PFSK-1 (cell line): ENCODE data around the gene ETS2.

Experiments
- FOXP2 ChIP-seq: optimal IDR thresholded peaks from 2 replicates; pipeline ENCODE3; 2011; ENCODE audit warnings: borderline replicate concordance, control low read depth, inconsistent platforms; ENCODE audit not compliant: insufficient read depth; ENCODE audit errors: extremely low read length, extremely low read depth
- POLR2AphosphoS5 ChIP-seq: IDR thresholded peaks from 2 replicates; pipeline ENCODE4 v1.6.1; 2012; ENCODE audit warnings: low read depth, mild to moderate bottlenecking, control low read depth, low read length, moderate library complexity
- SIN3A ChIP-seq: IDR thresholded peaks from 2 replicates; pipeline ENCODE4 v1.6.1; 2012; ENCODE audit warnings: mild to moderate bottlenecking, low read length, moderate library complexity, borderline replicate concordance; ENCODE audit not compliant: insufficient read depth
- TAF1 ChIP-seq: IDR thresholded peaks from 2 replicates; pipeline ENCODE4 v1.6.1; 2012; ENCODE audit warnings: low read length, control low read depth, borderline replicate concordance; ENCODE audit not compliant: insufficient read depth
- TF ChIP-seq, protein P1 (sequence below), 2 experiments: IDR thresholded peaks; 2 replicates each; pipeline versions ENCODE4 v1.6.1 to v1.8.0; 2011 to 2012; ENCODE audit warnings: low read depth in 2 of 2, low read length in 2 of 2, control low read depth in 1 of 2, inconsistent platforms in 1 of 2, mild to moderate bottlenecking in 1 of 2, moderate library complexity in 1 of 2; ENCODE audit not compliant: insufficient read depth in 1 of 2

Gene ETS2

DNA sequence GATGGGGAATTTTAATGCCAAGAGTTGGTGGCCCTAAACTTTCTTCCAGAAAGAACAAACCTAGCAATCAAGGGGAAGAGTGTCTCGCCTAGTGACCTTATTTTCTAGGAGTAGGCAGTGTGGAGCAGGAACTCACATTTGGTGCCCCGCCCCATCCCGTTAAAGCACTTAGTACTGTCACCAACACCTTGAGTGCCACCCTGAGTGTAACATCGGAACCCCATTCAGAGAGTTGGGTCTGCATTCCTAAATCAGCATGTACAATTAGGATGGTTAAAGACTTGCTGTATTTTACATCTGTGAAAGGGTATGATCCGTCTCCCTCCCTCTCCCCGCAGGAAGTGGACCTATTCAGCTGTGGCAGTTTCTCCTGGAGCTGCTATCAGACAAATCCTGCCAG is 15.5 kb downstream of the ETS2 start:
- TF ChIP-seq SIN3A (no peak), TAF1 (no peak), FOXP2 (no peak), POLR2AphosphoS5 (no peak)
- TF ChIP-seq, protein P1, sequence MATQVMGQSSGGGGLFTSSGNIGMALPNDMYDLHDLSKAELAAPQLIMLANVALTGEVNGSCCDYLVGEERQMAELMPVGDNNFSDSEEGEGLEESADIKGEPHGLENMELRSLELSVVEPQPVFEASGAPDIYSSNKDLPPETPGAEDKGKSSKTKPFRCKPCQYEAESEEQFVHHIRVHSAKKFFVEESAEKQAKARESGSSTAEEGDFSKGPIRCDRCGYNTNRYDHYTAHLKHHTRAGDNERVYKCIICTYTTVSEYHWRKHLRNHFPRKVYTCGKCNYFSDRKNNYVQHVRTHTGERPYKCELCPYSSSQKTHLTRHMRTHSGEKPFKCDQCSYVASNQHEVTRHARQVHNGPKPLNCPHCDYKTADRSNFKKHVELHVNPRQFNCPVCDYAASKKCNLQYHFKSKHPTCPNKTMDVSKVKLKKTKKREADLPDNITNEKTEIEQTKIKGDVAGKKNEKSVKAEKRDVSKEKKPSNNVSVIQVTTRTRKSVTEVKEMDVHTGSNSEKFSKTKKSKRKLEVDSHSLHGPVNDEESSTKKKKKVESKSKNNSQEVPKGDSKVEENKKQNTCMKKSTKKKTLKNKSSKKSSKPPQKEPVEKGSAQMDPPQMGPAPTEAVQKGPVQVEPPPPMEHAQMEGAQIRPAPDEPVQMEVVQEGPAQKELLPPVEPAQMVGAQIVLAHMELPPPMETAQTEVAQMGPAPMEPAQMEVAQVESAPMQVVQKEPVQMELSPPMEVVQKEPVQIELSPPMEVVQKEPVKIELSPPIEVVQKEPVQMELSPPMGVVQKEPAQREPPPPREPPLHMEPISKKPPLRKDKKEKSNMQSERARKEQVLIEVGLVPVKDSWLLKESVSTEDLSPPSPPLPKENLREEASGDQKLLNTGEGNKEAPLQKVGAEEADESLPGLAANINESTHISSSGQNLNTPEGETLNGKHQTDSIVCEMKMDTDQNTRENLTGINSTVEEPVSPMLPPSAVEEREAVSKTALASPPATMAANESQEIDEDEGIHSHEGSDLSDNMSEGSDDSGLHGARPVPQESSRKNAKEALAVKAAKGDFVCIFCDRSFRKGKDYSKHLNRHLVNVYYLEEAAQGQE (IDR thresholded peaks at IDR 0.05; ENCODE audit: insufficient read depth in 1 of 2, low read depth in 2 of 2, low read length in 2 of 2): no peak

DNA sequence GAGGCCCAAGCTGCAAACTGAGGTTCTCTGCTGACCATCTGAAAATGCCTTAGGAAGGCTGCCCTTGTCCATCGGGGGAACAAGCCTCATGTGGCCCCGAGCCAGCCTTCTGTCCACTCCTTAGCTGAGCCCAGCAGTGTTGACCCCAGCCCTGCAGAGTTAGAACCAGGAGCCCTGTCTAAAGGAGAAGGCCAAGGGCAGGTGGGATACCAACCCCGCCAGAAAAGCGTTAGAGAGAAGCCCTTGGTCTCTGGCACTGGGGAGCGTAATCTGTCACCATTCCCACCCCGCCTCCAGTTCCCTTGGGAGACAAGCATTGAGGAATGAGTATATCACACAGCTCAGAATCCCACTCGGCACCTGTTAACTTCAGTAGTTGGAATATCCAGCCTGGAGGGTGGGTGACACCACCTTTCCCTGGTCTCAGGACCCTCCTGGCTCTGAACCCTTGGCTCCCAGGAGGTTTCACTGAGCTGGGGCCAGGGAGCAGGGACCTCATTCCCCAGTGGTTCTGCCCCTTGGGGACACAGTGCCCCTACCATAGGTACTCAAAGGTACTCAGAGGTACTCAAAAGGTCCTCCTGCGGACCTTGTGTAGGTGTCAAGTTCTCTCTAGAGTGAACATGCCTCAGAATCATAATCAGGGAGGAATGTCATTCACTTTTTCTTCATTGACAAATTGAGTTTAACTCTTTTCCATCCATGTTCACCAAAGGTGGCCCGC is 16.4 kb downstream of the ETS2 start:
- TF ChIP-seq, protein P1 (IDR thresholded peaks at IDR 0.05; ENCODE audit: insufficient read depth in 1 of 2, low read depth in 2 of 2, low read length in 2 of 2): no peak
- no peak for TF ChIP-seq TAF1
- TF ChIP-seq FOXP2: no peak
- TF ChIP-seq POLR2AphosphoS5: no peak
- no peak for TF ChIP-seq SIN3A

DNA sequence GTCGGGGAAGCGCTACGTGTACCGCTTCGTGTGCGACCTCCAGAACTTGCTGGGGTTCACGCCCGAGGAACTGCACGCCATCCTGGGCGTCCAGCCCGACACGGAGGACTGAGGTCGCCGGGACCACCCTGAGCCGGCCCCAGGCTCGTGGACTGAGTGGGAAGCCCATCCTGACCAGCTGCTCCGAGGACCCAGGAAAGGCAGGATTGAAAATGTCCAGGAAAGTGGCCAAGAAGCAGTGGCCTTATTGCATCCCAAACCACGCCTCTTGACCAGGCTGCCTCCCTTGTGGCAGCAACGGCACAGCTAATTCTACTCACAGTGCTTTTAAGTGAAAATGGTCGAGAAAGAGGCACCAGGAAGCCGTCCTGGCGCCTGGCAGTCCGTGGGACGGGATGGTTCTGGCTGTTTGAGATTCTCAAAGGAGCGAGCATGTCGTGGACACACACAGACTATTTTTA is 17.1 kb downstream of the ETS2 start:
- TF ChIP-seq, protein P1 (IDR thresholded peaks at IDR 0.05; ENCODE audit: insufficient read depth in 1 of 2, low read depth in 2 of 2, low read length in 2 of 2): no peak
- TF ChIP-seq FOXP2 (no peak), POLR2AphosphoS5 (no peak), TAF1 (no peak), SIN3A (no peak)

DNA sequence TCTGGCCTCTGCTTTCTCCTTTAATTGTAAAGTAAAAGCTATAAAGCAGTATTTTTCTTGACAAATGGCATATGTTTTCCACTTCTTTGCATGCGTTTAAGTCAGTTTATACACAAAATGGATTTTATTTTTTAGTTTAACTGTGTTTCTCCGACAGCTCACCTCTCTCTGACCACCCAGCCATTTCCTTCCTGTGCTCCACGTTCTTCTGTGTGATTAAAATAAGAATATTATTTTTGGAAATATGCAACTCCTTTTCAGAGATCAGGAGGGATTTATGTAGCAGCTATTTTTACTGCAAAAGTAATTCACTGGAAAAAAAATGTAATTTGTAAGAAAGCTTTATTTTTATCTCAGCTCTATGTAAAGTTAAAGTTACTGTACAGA is 18.0 kb downstream of the ETS2 start:
- TF ChIP-seq TAF1: no peak
- TF ChIP-seq SIN3A: no peak
- TF ChIP-seq POLR2AphosphoS5: no peak
- TF ChIP-seq FOXP2: no peak
- TF ChIP-seq, protein P1 (IDR thresholded peaks at IDR 0.05; ENCODE audit: insufficient read depth in 1 of 2, low read depth in 2 of 2, low read length in 2 of 2): no peak
